GM19099 (cell line): ENCODE measurements around the gene EYA3.

Experiments
- POLR2A ChIP-seq: IDR thresholded peaks from 3 replicates; pipeline ENCODE4 v1.6.1; 2011; ENCODE audit warnings: low read depth; ENCODE audit not compliant: insufficient read length; ENCODE audit errors: extremely low read depth

Gene EYA3

DNA sequence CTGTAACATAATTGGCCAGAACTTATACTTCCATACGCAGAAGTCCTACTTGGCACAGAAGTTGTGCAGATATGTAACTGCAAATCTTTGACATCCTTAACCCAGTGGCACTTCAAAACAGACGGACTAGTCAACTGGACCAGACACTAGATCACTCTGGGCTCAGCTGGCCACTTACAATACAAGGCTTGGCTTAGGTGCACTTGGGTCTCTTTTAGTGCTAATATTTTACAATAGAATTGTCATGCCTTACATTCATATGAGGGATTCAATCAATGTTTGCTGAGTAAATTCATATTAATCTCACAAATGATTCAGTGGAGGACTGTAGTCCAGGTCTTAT, 108.6 kb downstream of the EYA3 start:
- no peak for TF ChIP-seq POLR2A

DNA sequence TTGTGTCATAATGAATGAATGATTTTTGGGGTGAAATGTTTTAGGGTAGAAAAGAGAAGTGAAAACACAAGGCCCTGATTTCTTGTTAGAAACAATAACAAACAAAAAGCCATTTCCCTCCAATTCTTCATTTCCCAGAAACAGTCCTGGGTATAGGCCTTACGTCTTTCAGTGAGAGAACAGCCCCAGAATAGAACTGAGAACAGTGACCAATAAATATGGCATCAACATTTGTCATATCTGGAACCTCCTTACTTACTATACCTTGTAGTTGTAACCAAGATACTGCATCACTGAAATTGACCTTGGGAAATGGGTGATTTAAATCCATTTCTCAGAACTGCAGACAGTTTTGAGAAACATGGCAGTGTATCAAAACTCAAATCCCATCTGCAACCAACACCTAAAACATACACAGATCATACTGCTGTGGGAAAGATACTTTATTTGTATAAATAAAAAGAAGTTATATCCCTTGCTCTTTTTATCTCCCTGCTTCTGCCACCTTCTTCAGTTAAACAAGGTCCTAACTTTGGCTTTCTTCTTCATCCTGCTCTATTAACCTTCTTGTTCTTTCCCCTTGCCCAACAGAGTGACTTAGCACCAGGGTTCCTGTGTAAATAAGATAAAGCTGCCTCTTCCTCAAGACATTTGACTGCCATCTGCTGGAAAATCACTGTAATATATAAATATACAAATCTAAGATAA, 109.1 kb downstream of the EYA3 start:
- TF ChIP-seq POLR2A: no peak

DNA sequence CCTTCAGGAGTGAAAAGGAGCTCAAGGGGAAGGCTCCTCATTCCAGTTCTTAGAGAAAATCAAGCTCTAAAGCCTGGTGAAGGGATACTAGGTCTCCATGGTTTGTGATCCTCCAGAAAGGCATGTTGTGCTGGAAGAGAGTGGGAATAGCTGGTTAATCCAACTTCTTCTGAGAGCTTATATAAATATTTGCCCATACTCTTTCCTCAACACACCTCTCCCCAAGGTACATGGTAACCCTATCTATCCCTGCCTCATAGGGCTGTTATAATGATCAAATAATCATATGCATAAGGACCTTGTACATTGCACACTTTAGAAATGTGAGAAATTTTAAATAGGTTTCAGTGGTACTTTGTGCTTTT, 114.0 kb downstream of the EYA3 start:
- no peak for TF ChIP-seq POLR2A

DNA sequence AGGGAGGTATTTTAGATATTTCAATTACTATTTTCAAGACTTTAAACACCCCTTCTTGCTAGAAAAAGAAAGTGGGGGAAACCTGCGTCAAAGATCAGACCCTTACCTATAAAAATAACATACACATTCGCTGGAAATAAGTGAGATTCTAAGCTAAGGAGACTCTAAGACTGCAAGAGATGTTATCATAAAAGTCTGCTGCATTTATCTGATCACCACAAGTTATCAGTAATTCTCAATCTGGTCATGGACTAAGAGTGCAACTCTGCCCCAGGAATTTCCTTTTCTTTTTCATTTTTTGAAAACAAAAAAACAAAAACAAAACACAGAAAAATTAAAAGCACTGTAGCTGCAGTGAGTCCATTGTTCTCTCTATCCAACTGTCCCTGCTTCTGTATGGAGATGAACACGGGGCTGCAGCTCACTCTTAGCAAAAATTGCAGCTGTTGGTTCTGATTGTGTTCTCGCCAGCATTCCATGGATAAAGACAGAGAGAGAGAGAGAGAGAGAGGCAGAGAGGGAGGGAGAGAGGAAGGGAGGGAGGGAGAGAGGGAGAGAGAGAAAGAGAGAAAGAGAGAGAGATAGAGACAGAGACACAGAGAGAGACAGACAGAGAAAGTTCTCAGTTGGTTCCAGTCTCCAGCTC, 114.5 kb downstream of the EYA3 start:
- TF ChIP-seq POLR2A: no peak

GRCh38 chr1:27972141-27972540, 116.3 kb downstream of the EYA3 start:
- no peak for TF ChIP-seq POLR2A

GRCh38 chr1:27971674-27972073, 116.7 kb downstream of the EYA3 start:
- TF ChIP-seq POLR2A: no peak

- no peak for TF ChIP-seq POLR2A
These were observed 118.0 kb downstream of the EYA3 start for GRCh38 chr1:27970401-27970800.

DNA sequence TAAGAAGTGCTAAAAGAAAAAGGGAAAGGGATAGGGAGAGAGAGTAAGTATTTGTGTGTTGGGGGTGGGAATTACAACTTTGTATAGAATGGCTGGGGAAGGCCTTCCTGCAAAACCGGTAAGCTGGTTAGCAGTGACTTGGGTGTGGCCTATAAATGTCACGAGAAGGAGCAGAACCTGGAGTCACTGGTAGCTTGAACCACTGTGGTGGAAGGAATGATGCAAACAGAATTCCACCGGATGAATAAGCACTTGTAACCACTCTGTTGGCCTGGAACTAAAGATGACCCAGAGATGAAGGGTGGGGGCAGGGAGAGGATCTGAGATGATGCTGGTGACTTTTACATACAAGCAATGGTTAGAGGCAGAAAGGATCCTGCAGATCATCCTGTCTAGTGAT, 119.7 kb downstream of the EYA3 start:
- TF ChIP-seq POLR2A: no peak

- no peak for TF ChIP-seq POLR2A
These were observed 120.4 kb downstream of the EYA3 start for GRCh38 chr1:27967884-27968466.

- TF ChIP-seq POLR2A: no peak
These were observed 121.1 kb downstream of the EYA3 start for GRCh38 chr1:27967106-27967883.

DNA sequence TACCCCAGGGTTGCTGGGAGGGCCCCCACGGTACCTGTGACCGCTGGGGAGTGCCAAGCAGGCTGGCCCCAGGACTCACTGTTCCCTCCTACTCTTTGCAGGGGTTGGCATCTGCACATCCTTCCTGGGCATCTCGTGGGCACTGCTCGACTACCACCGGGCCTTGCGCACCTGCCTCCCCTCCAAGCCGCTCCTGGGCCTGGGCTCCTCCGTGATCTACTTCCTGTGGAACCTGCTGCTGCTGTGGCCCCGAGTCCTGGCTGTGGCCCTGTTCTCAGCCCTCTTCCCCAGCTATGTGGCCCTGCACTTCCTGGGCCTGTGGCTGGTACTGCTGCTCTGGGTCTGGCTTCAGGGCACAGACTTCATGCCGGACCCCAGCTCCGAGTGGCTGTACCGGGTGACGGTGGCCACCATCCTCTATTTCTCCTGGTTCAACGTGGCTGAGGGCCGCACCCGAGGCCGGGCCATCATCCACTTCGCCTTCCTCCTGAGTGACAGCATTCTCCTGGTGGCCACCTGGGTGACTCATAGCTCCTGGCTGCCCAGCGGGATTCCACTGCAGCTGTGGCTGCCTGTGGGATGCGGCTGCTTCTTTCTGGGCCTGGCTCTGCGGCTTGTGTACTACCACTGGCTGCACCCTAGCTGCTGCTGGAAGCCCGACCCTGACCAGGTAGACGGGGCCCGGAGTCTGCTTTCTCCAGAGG, 121.9 kb downstream of the EYA3 start:
- no peak for TF ChIP-seq POLR2A

DNA sequence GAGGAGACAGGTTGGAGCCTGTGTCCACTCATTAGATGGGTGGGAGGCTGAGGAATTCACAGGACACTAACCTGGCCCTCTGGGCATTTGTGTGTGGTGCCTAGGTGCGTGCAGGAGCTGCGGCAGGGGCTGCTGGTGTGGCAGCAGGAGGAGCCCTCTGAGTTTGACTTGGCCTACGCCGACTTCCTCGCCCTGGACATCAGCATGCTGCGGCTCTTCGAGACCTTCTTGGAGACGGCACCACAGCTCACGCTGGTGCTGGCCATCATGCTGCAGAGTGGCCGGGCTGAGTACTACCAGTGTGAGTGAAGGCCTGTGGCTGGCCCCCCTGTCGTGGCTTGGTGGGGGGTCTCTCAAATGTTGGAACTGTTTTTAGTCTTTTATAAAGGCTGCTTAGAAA, 125.0 kb downstream of the EYA3 start:
- no peak for TF ChIP-seq POLR2A

GRCh38 chr1:27961646-27962221, 126.7 kb downstream of the EYA3 start:
- TF ChIP-seq POLR2A: no peak

DNA sequence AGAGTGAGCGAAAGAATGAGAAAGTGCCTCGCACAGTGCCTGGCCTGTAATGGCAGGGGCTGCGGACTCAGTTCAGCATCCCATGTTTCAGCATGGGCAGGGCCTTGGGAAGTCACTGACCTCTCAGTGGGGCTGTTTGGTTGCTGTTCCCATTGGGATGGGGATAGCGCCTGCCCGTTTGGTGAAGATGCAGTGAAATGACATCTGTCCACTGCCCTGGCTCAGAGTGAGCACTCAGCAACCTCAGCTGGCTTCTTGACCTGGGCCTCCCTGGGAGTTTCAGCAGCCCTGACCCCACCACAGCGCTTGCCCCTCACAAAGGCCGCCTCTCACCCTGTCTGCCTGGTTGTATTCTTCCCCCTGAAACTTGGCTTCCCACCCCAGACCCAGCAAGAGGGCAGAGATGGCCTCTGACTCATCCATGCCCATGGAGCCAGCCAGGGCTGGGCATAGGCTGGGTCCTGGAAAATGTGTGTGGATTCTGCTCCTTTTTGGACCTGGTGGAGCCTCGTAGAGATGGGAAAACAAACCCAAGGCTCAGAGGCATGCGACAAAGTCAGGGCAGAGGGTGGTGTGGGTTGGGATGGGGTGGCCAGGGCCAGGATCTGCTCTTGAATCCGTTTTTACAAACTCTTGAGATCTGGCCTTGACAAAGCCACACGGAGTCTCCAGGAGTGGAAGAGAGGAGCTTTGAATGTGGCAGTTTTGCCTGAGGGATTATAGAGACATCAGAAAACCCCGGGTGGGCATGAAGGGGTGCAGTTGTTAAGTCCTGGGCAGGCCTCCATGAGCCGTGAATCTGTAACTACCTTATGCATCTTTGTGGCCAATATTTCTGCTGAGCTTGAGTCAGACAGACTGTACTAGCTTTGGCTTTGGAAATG, 127.4 kb downstream of the EYA3 start:
- no peak for TF ChIP-seq POLR2A
